Activated CD8-positive, alpha-beta memory T cell treated with anti-CD3 and anti-CD28 coated beads, Interleukin-2, amount 10 ng/mL, durations not matched to agents 7 days and 5 days (primary cell): ENCODE measurements around the gene TIAM2. TPM values are rescaled to one million over a fixed set of nuclear protein-coding genes. Genes with fewer than 3 reads are reported as not detected.
A peak's percentile ranks its signal among the peaks of the same experiment; 100 is the strongest.

Experiments
- ATAC-seq: fragments of 150-1000 bp; cut with Tn5 transposase; one replicate; pipeline ENCODE4 v1.10.0; 2021; ENCODE audit warnings: moderate library complexity
- CTCF ChIA-PET: fragments of 350-600 bp; sonication (Branson Sonifier 250); formaldehyde crosslinking; loops from one replicate; lab custom pipeline; 2021; ENCODE audit warnings: antibody characterized with exemption; lab: Charles Lee
- DNase-seq: peaks from one replicate; pipeline ENCODE4 v3.0.0-alpha.2; 2020
- H3K27ac Mint-ChIP-seq: one replicate; pipeline ENCODE4 v1.8.0; 2021; ENCODE audit warnings: mild to moderate bottlenecking, mixed read lengths
- H3K27me3 Mint-ChIP-seq: one replicate; pipeline ENCODE4 v1.8.0; 2021; ENCODE audit warnings: mixed read lengths
- H3K36me3 Mint-ChIP-seq: one replicate; pipeline ENCODE4 v1.8.0; 2021; ENCODE audit warnings: mild to moderate bottlenecking, mixed read lengths
- H3K4me1 Mint-ChIP-seq: one replicate; pipeline ENCODE4 v1.8.0; 2021; ENCODE audit warnings: mixed read lengths
- H3K4me3 Mint-ChIP-seq: one replicate; pipeline ENCODE4 v1.8.0; 2021; ENCODE audit warnings: mild to moderate bottlenecking, moderate library complexity, mixed read lengths
- H3K9me3 Mint-ChIP-seq: one replicate; pipeline ENCODE4 v1.8.0; 2022; ENCODE audit warnings: low read depth, mixed read lengths
- total RNA-seq, 2 experiments: library from RNA; stranded (reverse); gene quantifications; one replicate each; pipeline ENCODE4 v1.2.3, GENCODE V29; 2021

TIAM2 gene
- total RNA-seq, 2 experiments from 2014 or later, result 6.9 to 14.6 TPM

GRCh38 chr6:154974485-154975149 is 20.5 kb upstream of the TIAM2 start:
- CTCF ChIA-PET, result interaction anchor here (1.7 kb wide), 1 partner anchor 199 kb away, joined by 5 read pairs; no protein-coding TSS in a partner anchor

DNA sequence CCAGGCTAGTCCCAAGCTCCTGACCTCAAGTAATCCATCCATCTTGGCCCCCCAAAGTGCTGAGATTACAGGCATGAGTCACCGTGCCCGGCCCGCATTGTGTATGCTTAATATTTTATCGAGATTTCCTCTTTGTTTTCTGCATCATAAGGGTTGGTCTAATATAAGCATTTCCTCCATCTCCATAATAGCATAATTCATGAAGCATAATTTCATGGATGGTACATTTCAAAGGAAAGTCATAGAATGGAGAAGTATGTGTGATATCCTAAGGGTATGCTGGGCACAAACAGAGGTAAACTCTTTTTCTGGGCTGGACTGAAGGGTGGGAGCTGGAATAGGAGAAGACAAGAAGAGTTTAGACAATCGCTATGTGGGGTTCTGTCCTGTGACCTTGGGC is 17.5 kb upstream of the TIAM2 start:
- Mint-ChIP-seq H3K9me3 (peaks cover 2% of the 10 kb centered on the region), H3K27me3 (no peaks in the 10 kb centered on the region), H3K27ac (no peak overlapping the region), H3K4me3 (no peak overlapping the region), H3K4me1 (peaks cover 20% of the 10 kb centered on the region), H3K36me3 (no peaks in the 10 kb centered on the region)
- DNase-seq (no peak), ATAC-seq (no peak)
- CTCF ChIA-PET, result no interaction called here

More at GRCh38 chr6:154974485-154975149, 20.5 kb upstream of the TIAM2 start:
- peaks cover 10% of the 10 kb centered on the region for H3K4me1 Mint-ChIP-seq
- ATAC-seq (no peak), DNase-seq (no peak)
- H3K27ac Mint-ChIP-seq, result no peak overlapping the region
- H3K4me3 Mint-ChIP-seq, result no peak overlapping the region
- no peaks in the 10 kb centered on the region for H3K27me3 Mint-ChIP-seq
- H3K36me3 Mint-ChIP-seq, result no peaks in the 10 kb centered on the region
- peaks cover 2% of the 10 kb centered on the region for H3K9me3 Mint-ChIP-seq

DNA sequence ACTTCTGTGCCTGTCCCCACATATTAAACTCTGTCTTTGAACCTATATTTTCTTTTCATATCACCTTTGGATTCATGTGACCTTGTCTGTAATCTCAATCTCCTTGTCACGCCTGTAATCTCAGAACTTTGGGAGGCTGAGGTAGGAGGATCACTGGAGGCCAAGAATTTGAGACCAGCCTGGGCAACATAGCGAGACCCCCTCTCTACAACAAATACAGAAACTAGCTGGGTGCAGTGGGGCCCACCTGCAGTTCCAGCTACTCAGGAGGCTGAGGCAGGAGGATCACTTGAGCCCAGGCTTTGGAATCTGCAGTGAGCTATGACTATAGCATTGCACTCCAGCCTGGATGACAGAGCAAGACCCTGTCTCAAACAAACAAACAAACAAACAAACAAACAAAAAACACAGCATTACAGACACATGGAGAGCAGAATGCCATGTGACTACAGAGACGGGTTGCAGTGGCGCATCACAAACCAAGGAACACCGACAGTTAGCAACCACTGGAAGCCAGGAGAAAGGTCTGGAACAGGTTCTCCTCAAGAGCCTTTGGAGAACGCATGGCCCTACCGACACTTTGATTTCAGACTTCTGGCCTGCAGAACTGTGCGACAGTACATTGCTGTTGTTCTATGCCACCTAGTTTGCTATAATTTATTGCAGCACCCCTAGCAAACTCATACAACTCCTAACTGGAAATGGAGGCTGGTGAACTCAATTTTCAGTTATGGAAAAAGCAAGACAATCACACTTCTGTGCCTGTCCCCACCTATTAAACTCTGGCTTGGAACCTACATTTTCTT is 14.6 kb upstream of the TIAM2 start:
- CTCF ChIA-PET, result no interaction called here
- H3K9me3 Mint-ChIP-seq, result peaks cover 2% of the 10 kb centered on the region
- no peak overlapping the region for H3K27ac Mint-ChIP-seq
- H3K4me3 Mint-ChIP-seq, result no peak overlapping the region
- no peaks in the 10 kb centered on the region for H3K27me3 Mint-ChIP-seq
- ATAC-seq, result no peak
- no peaks in the 10 kb centered on the region for H3K36me3 Mint-ChIP-seq
- peaks cover 20% of the 10 kb centered on the region for H3K4me1 Mint-ChIP-seq
- DNase-seq, result no peak

GRCh38 chr6:154981079-154981870 is 13.8 kb upstream of the TIAM2 start:
- ATAC-seq (no peak), DNase-seq (no peak)
- Mint-ChIP-seq H3K4me1 (peaks cover 19% of the 10 kb centered on the region), H3K36me3 (no peaks in the 10 kb centered on the region), H3K9me3 (peaks cover 2% of the 10 kb centered on the region), H3K27me3 (no peaks in the 10 kb centered on the region), H3K4me3 (no peak overlapping the region), H3K27ac (no peak overlapping the region)
- CTCF ChIA-PET, result interaction anchor here (0.9 to 1.1 kb wide), 3 partner anchors 9 to 18 kb away, joined by 4 to 5 read pairs (median 4); no protein-coding TSS in a partner anchor

- Mint-ChIP-seq H3K27ac (no peak overlapping the region), H3K4me3 (no peak overlapping the region), H3K4me1 (peaks cover 10% of the 10 kb centered on the region), H3K9me3 (no peaks in the 10 kb centered on the region), H3K36me3 (peaks cover 2% of the 10 kb centered on the region), H3K27me3 (no peaks in the 10 kb centered on the region)
- no peak for ATAC-seq
- no peak for DNase-seq
- CTCF ChIA-PET, result no interaction called here
Measured at GRCh38 chr6:154984146-154984545, 11.0 kb upstream of the TIAM2 start.

GRCh38 chr6:154986787-154987235 is 8.3 kb upstream of the TIAM2 start:
- CTCF ChIA-PET, result no interaction called here
- Mint-ChIP-seq H3K27me3 (no peaks in the 10 kb centered on the region), H3K4me3 (no peak overlapping the region), H3K4me1 (no peaks in the 10 kb centered on the region), H3K27ac (no peak overlapping the region), H3K36me3 (peaks cover 2% of the 10 kb centered on the region), H3K9me3 (no peaks in the 10 kb centered on the region)
- ATAC-seq (no peak), DNase-seq (no peak)

DNA sequence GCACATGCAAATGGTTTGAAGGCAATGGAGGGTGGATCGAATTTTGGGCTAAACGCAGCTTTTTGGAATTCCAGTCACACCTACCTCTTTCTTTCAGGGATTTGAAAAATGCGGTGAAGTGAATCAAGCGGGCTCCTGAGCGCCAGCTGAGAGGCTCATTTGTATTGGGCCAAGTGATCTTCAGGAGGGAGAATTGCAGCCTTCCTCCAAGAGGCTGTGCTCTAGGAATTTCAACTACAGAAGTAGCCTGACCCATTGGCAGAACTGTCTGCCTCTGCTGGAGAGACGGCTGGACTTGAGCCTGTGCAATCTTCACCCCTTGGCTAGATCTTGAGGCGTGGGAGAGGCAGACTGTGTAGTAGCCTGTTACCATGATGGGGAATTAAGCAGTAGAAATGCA is 5.7 kb upstream of the TIAM2 start:
- DNase-seq (no peak), ATAC-seq (no peak)
- no peaks in the 10 kb centered on the region for H3K9me3 Mint-ChIP-seq
- H3K36me3 Mint-ChIP-seq, result peaks cover 2% of the 10 kb centered on the region
- peaks cover 5% of the 10 kb centered on the region for H3K27me3 Mint-ChIP-seq
- H3K4me1 Mint-ChIP-seq, result no peaks in the 10 kb centered on the region
- CTCF ChIA-PET, result no interaction called here
- no peak overlapping the region for H3K27ac Mint-ChIP-seq
- no peak overlapping the region for H3K4me3 Mint-ChIP-seq

DNA sequence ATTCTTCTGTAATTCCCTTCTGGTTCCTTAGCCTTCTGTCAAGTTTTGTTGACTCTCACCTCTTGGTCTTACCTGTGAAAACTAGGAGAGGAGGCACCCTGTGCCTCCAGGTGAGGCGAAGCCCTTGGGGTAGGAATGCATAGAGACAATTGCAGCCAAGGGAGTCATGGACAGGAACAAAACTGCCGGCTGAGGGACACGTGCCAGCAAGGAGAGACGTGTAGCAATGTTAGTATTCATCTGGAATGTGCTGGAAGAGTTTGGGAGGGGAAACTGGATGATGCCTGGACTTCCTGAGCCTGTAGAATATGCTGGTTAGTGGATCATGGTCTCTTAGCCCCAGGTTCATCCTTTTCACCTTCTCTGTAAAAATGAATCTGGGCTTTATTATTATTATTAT is 3.9 kb upstream of the TIAM2 start:
- Mint-ChIP-seq H3K9me3 (no peaks in the 10 kb centered on the region), H3K4me1 (peaks cover 4% of the 10 kb centered on the region), H3K4me3 (no peak overlapping the region), H3K36me3 (peaks cover 2% of the 10 kb centered on the region), H3K27ac (no peak overlapping the region), H3K27me3 (peaks cover 12% of the 10 kb centered on the region)
- ATAC-seq (no peak), DNase-seq (no peak)
- CTCF ChIA-PET, result no interaction called here

GRCh38 chr6:154993026-154993425 is 2.1 kb upstream of the TIAM2 start:
- Mint-ChIP-seq H3K36me3 (peaks cover 2% of the 10 kb centered on the region), H3K27ac (no peak overlapping the region), H3K9me3 (no peaks in the 10 kb centered on the region), H3K4me3 (no peak overlapping the region), H3K4me1 (peaks cover 9% of the 10 kb centered on the region), H3K27me3 (peaks cover 29% of the 10 kb centered on the region)
- DNase-seq (no peak), ATAC-seq (no peak)
- CTCF ChIA-PET, result no interaction called here

- no peak for ATAC-seq
- peaks cover 9% of the 10 kb centered on the region for H3K4me1 Mint-ChIP-seq
Measured at GRCh38 chr6:154993710-154994109, 1.4 kb upstream of the TIAM2 start.

DNA sequence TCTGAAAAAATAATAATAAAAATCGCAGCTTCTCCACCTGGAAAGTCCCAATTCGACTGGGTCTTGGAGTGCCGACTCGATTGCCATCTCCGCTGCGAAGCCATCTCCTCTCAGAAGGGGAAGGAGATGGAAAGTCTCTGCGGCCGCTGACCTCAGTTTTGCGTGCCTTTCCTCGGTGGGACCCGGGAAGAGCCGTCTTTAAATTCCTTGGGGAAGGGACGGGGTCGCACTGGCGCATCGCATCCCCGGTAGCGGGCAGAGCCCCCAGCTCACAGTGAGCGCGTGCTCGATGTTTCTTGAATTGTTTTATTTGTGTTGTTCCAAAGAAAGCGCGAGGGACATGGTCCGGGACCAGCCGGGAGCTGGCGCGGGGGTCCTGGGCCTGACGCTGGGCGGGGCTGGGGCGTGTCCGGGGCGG is 270 bp upstream of the TIAM2 start:
- ATAC-seq (no peak), DNase-seq (no peak)
- Mint-ChIP-seq H3K36me3 (no peaks in the 10 kb centered on the region), H3K27ac (no peak overlapping the region), H3K9me3 (no peaks in the 10 kb centered on the region), H3K4me3 (peak overlapping the region; percentile 44), H3K4me1 (peaks cover 9% of the 10 kb centered on the region), H3K27me3 (peaks cover 35% of the 10 kb centered on the region)
- CTCF ChIA-PET, result no interaction called here

More at GRCh38 chr6:154993710-154994109, 1.4 kb upstream of the TIAM2 start:
- Mint-ChIP-seq H3K27ac (no peak overlapping the region), H3K4me3 (no peak overlapping the region), H3K36me3 (no peaks in the 10 kb centered on the region), H3K27me3 (peaks cover 33% of the 10 kb centered on the region), H3K9me3 (no peaks in the 10 kb centered on the region)
- CTCF ChIA-PET, result no interaction called here
- DNase-seq, result no peak

DNA sequence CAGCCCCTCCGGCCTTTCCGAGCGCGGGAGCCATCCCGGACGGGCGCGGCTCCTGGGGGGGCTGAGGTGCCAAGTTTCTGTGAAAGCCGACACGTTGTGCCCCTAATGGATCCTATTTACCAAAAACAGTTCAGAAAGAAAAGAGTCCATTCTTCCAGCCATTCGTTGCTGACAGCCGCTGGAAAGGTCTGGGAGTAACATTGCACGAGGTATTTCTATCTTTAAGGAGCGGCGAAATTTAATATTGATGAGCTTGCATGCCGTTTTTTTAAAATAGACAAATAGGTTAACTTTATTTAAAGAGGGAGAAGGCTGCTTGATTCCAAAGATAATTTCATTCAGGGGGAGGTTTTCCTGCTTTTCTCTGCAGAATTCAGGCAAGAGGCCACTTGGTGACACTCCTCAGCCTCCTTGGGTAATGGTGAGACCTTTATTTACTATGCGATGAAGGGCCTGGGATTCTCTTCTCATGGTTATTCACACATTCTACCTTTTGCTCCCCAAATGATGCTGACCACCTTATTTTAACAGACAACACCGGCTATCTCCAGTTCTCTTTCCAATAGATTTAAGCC is 988 bp downstream of the TIAM2 start:
- no peak for ATAC-seq
- no peak overlapping the region for H3K27ac Mint-ChIP-seq
- CTCF ChIA-PET, result no interaction called here
- DNase-seq, result no peak
- H3K4me3 Mint-ChIP-seq, result peak overlapping the region; percentile 35
- H3K9me3 Mint-ChIP-seq, result no peaks in the 10 kb centered on the region
- no peaks in the 10 kb centered on the region for H3K36me3 Mint-ChIP-seq
- peaks cover 9% of the 10 kb centered on the region for H3K4me1 Mint-ChIP-seq
- peaks cover 35% of the 10 kb centered on the region for H3K27me3 Mint-ChIP-seq

DNA sequence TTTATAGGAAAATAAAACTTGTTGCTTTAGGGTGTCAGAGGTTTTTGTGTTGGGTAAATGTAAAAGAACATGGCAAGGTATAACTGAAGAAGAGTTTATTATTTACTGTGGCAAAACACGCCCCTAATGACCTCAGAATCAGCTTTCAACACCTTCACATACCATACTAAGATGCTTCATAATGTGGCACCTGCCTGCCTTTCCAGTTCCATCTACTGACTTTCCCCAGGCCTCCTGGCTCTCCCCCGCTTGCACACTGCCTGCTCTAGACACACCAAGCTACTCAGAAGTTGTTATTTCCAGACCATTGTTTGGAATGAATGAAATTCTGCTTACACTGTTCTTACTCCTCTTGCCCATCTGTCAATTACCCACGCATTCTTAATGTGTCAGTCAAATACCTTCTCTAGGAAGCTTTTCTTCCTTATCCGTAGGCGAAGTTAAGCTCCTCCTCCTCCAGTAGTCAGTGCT is 1.8 kb downstream of the TIAM2 start:
- Mint-ChIP-seq H3K4me3 (peak overlapping the region; percentile 5), H3K36me3 (no peaks in the 10 kb centered on the region), H3K27me3 (peaks cover 35% of the 10 kb centered on the region), H3K27ac (no peak overlapping the region), H3K9me3 (no peaks in the 10 kb centered on the region), H3K4me1 (peaks cover 9% of the 10 kb centered on the region)
- DNase-seq (no peak), ATAC-seq (no peak)
- CTCF ChIA-PET, result interaction anchor here (0.9 kb wide), 1 partner anchor 175 kb away, joined by 3 read pairs; no protein-coding TSS in a partner anchor
